ENCODE results near the gene ANKRD40.

The ANKRD40 gene

GRCh38 chr17:50679008-50679544, 28.6 kb downstream of the ANKRD40 start:
- no peak for DNase-seq (ENCODE audit: low read depth, low spot score)
- H3K4me3 ChIP-seq (ENCODE audit: low read length) = no peak overlapping the region

GRCh38 chr17:50677851-50678375, 29.8 kb downstream of the ANKRD40 start:
- no peak for DNase-seq (ENCODE audit: low read depth, low spot score)

GRCh38 chr17:50676065-50676975, 31.4 kb downstream of the ANKRD40 start:
- H3K4me3 ChIP-seq (ENCODE audit: low read length) = no peak overlapping the region
- DNase-seq (ENCODE audit: low read depth, low spot score) = no peak

More at GRCh38 chr17:50677851-50678375, 29.8 kb downstream of the ANKRD40 start:
- H3K4me3 ChIP-seq (ENCODE audit: low read length) = no peak overlapping the region

- no peak for DNase-seq (ENCODE audit: low read depth, low spot score)
Measured at GRCh38 chr17:50675627-50676026, 32.1 kb downstream of the ANKRD40 start.

GRCh38 chr17:50675190-50675589, 32.5 kb downstream of the ANKRD40 start:
- DNase-seq (ENCODE audit: low read depth, low spot score) = no peak
- no peak overlapping the region for H3K4me3 ChIP-seq (ENCODE audit: low read length)

More at GRCh38 chr17:50675627-50676026, 32.1 kb downstream of the ANKRD40 start:
- H3K4me3 ChIP-seq (ENCODE audit: low read length) = no peak overlapping the region

- H3K4me3 ChIP-seq (ENCODE audit: low read length) = no peak overlapping the region
- no peak for DNase-seq (ENCODE audit: low read depth, low spot score)
Measured at GRCh38 chr17:50672831-50673551, 34.7 kb downstream of the ANKRD40 start.

- no peak for DNase-seq (ENCODE audit: low read depth, low spot score)
- no peak overlapping the region for H3K4me3 ChIP-seq (ENCODE audit: low read length)
Measured at GRCh38 chr17:50672071-50672470, 35.6 kb downstream of the ANKRD40 start.

- no peak for DNase-seq (ENCODE audit: low read depth, low spot score)
- no peak overlapping the region for H3K4me3 ChIP-seq (ENCODE audit: low read length)
Measured at GRCh38 chr17:50668838-50669581, 38.7 kb downstream of the ANKRD40 start.

GRCh38 chr17:50668025-50668837, 39.5 kb downstream of the ANKRD40 start:
- DNase-seq (ENCODE audit: low read depth, low spot score) = no peak
- no peak overlapping the region for H3K4me3 ChIP-seq (ENCODE audit: low read length)

- no peak overlapping the region for H3K4me3 ChIP-seq (ENCODE audit: low read length)
Measured at GRCh38 chr17:50667259-50668024, 40.3 kb downstream of the ANKRD40 start.

GRCh38 chr17:50666316-50666715, 41.4 kb downstream of the ANKRD40 start:
- no peak overlapping the region for H3K4me3 ChIP-seq (ENCODE audit: low read length)

More at GRCh38 chr17:50667259-50668024, 40.3 kb downstream of the ANKRD40 start:
- no peak for DNase-seq (ENCODE audit: low read depth, low spot score)

GRCh38 chr17:50665838-50666237, 41.9 kb downstream of the ANKRD40 start:
- DNase-seq (ENCODE audit: low read depth, low spot score) = no peak
- H3K4me3 ChIP-seq (ENCODE audit: low read length) = no peak overlapping the region

More at GRCh38 chr17:50666316-50666715, 41.4 kb downstream of the ANKRD40 start:
- no peak for DNase-seq (ENCODE audit: low read depth, low spot score)

- H3K4me3 ChIP-seq (ENCODE audit: low read length) = no peak overlapping the region
- DNase-seq (ENCODE audit: low read depth, low spot score) = no peak
Measured at GRCh38 chr17:50664788-50665458, 42.8 kb downstream of the ANKRD40 start.

GRCh38 chr17:50663812-50664374, 43.8 kb downstream of the ANKRD40 start:
- DNase-seq (ENCODE audit: low read depth, low spot score) = no peak
- H3K4me3 ChIP-seq (ENCODE audit: low read length) = no peak overlapping the region

- DNase-seq (ENCODE audit: low read depth, low spot score) = no peak
- H3K4me3 ChIP-seq (ENCODE audit: low read length) = no peak overlapping the region
Measured at GRCh38 chr17:50662632-50663225, 45.0 kb downstream of the ANKRD40 start.

- no peak overlapping the region for H3K4me3 ChIP-seq (ENCODE audit: low read length)
- DNase-seq (ENCODE audit: low read depth, low spot score) = peak; percentile 73
Measured at GRCh38 chr17:50661795-50662391, 45.8 kb downstream of the ANKRD40 start.
